GM12865 (cell line): ENCODE measurements around the gene CENPP.
"Not testable (repeated sequence)": the region's sequence is repeated elsewhere in the genome, so short reads cannot be mapped to it uniquely, and the experiment has no call there.

ENCODE experiments used
- DNase-seq: peaks from one replicate; pipeline ENCODE4 v3.0.0; 2010; ENCODE audit warnings: low read depth
- H3K4me3 ChIP-seq: 2 replicates; pipeline ENCODE4 v1.5.1; 2011; ENCODE audit warnings: mild to moderate bottlenecking, low read depth, low read length, control low read depth
- CTCF ChIP-seq: IDR thresholded peaks from 2 replicates; pipeline ENCODE4 v1.5.1; 2011; ENCODE audit warnings: low read length, control low read depth, low read depth, inconsistent platforms; ENCODE audit not compliant: insufficient read depth; ENCODE audit errors: missing control alignments

The CENPP gene

DNA sequence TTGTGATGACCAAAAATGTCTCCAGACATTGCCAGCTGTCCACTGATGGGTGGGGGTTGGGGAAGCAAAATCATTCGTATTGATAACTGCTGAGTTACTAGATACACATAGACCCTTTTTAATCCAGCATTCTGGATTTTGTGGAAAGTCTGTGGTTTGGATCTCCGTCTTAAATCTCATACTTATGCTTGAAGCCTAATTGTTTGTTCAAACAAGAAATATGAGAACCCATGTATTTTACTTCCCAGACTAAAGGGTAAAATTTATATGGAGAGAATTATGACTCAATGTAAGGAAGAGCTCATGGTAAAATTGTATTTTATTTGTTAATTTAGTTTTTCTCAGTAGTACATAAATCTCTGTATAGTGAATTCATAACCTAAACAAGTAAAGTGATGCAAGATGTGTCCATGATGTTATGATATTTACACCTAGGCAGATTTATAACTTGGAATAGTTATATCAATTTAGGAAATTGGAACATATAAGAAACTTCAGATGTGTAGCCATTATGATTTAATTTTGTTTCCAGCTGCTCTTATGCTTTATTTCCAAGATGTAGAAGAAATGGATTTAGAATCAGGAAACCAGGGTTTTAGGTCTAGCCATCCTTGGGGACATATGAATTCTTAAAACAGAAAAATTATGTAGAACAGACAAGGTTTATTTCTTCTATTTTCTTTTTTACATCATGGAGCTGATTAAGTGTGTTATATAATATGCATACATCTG, 83.2 kb downstream of the CENPP start:
- H3K4me3 ChIP-seq = no peak overlapping the region
- TF ChIP-seq CTCF = no peak
- no peak for DNase-seq

- DNase-seq, H3K4me3 ChIP-seq: not testable (repeated sequence)
Observed at GRCh38 chr9:92411157-92411556, 85.4 kb downstream of the CENPP start.

DNA sequence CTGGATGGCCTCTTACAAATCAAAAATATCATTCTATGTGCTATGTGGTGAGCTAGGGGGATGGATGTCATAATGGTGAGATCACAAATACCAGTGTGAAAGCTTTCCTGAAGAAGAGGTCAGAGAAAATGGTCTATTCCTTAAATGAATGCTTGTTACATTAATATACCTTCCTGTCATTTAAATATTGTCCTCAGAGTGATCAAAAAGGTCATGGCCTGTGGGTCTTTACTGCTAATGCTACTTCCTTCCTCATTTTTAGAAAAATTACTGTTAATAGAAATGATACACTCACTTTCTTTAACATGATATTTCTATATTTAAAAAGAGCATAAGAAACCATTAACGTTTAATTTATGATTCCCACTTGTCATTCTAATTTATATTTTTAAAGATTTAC, 88.8 kb downstream of the CENPP start:
- no peak overlapping the region for H3K4me3 ChIP-seq
- no peak for TF ChIP-seq CTCF
- no peak for DNase-seq

- no peak for TF ChIP-seq CTCF
- no peak for DNase-seq
- no peak overlapping the region for H3K4me3 ChIP-seq
Observed at GRCh38 chr9:92422611-92423338, 97.0 kb downstream of the CENPP start.

DNA sequence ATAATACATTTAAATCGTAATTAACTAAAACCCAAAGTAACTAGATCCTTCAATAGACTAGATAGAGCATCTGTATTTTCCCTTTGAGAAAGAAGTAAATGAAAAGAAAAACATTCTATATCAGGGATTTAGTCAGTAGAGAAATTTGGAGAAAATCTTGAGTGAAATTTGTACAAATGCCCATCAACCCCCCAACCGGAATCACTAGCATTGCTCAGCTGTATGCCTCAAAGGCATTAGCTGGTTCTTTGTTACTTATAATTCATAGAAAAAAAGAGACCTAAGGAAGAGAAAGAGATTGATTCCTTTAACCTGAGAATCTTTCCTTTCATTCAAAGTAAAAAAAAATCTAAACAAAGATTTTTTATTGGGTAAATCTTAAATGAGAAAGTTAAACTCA, 97.9 kb downstream of the CENPP start:
- no peak overlapping the region for H3K4me3 ChIP-seq
- TF ChIP-seq CTCF = no peak
- DNase-seq = no peak

DNA sequence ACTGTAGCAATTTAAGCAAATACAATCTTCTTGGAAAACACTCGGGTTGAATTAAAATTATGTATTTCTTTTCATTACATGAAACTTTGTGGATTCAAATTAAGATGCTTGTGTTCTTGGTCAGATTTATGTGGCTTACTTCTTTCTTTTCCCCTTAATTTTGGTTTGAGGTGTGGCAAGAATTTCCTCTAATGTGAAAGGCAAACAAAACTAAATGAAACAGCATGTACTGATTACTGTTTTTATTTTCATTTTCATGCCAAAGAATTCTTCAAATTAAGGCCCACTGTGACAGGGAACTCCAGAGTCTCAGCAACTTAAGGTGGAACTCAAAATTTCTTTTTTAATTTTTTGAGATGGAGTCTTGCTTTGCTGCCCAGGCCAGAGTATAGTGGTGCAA, 98.6 kb downstream of the CENPP start, which contains the start of gene OMD:
Gene OMD (minus strand): TSS at position 132 of the 400 bp plus-strand sequence. CDS start 6,913 bp downstream, outside the sequence.
- no peak within 1 kb of the TSS for H3K4me3 ChIP-seq
- no peak for TF ChIP-seq CTCF
- no peak for DNase-seq

- TF ChIP-seq CTCF = no peak
- DNase-seq = no peak
- H3K4me3 ChIP-seq = no peak overlapping the region
Observed at GRCh38 chr9:92425474-92425873, 99.7 kb downstream of the CENPP start.
